Chondrocyte (in vitro differentiated cells): ENCODE measurements around the gene SLC9A7. TPM values are rescaled to one million over a fixed set of nuclear protein-coding genes. Genes with fewer than 3 reads are reported as not detected.

Experiments used
- DNase-seq: peaks from one replicate; pipeline ENCODE4 v3.0.0; 2021; ENCODE audit warnings: mixed read lengths, low spot score
- H3K27ac Mint-ChIP-seq: one replicate; pipeline ENCODE4 v1.8.0; 2021; ENCODE audit warnings: mild to moderate bottlenecking, moderate library complexity, mixed read lengths; ENCODE audit not compliant: unreplicated experiment
- H3K27me3 Mint-ChIP-seq: 2 replicates; pipeline ENCODE4 v1.8.0; 2021; ENCODE audit warnings: low read depth, mixed read lengths
- H3K36me3 Mint-ChIP-seq: 2 replicates; pipeline ENCODE4 v1.8.0; 2021; ENCODE audit warnings: low read depth, mixed read lengths
- H3K4me1 Mint-ChIP-seq: 2 replicates; pipeline ENCODE4 v1.8.0; 2021; ENCODE audit warnings: low read depth, mild to moderate bottlenecking, mixed read lengths
- H3K4me3 Mint-ChIP-seq: one replicate; pipeline ENCODE4 v1.8.0; 2021; ENCODE audit warnings: mild to moderate bottlenecking, moderate library complexity, mixed read lengths; ENCODE audit not compliant: unreplicated experiment
- H3K9me3 Mint-ChIP-seq: 2 replicates; pipeline ENCODE4 v1.8.0; 2021; ENCODE audit warnings: low read depth, mixed read lengths
- total RNA-seq: library from RNA; stranded (reverse); gene quantifications from 3 replicates; pipeline ENCODE4 v1.2.1, GENCODE V29; 2021
- TF ChIP-seq, protein P1 (sequence below): fragments of 200-600 bp; sonication (generic); IDR thresholded peaks from 2 replicates; pipeline ENCODE4 v1.5.0; 2021; ENCODE audit warnings: antibody characterized with exemption, mild to moderate bottlenecking, moderate library complexity

Gene SLC9A7
- total RNA-seq, 1 donor from 2014 or later, result 6.1 TPM

DNA sequence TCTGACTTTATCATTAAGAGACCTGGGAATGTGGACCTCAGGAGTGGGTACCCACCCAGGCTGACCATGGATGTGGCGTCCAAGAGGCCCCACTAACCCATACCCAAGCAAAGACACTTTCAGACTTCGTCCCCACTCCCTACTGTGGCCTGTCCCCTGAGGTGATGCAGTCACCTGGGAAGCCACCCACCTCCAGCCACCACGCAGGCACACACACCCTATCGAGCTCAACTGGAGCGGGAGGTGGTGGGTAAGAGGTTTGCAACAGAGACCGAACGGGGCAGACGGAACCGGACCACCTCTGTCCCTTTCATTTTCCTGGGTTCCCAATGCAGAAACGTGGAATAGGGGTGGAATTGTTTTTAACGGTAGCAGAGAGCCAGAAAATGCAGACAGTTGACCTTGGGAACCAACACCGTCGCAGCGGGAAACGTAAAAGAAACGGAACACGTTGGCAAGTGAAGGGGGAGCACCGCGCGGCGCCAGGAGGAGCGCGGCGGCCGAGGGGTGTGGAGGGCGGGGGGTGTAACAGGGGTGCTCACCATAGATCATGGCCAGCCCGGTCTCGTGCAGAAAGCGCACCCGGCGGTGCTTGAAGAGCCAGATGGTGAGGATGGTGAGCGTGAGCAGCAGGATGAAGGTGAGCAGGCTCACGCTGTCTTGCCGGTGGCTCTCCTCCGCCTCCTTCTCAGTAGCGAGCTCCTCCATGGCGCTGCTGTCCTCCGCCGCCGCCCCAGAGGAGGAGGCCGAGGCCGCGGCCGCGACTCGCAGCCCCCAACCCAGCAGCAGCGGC lies 559 bp downstream of the SLC9A7 start:
- Mint-ChIP-seq H3K27me3 (no peaks in the 10 kb centered on the region), H3K4me1 (peaks cover 12% of the 10 kb centered on the region), H3K9me3 (peaks cover 11% of the 10 kb centered on the region), H3K4me3 (peak overlapping the region; percentile 75), H3K36me3 (no peaks in the 10 kb centered on the region), H3K27ac (no peak overlapping the region)
- TF ChIP-seq, protein P1, sequence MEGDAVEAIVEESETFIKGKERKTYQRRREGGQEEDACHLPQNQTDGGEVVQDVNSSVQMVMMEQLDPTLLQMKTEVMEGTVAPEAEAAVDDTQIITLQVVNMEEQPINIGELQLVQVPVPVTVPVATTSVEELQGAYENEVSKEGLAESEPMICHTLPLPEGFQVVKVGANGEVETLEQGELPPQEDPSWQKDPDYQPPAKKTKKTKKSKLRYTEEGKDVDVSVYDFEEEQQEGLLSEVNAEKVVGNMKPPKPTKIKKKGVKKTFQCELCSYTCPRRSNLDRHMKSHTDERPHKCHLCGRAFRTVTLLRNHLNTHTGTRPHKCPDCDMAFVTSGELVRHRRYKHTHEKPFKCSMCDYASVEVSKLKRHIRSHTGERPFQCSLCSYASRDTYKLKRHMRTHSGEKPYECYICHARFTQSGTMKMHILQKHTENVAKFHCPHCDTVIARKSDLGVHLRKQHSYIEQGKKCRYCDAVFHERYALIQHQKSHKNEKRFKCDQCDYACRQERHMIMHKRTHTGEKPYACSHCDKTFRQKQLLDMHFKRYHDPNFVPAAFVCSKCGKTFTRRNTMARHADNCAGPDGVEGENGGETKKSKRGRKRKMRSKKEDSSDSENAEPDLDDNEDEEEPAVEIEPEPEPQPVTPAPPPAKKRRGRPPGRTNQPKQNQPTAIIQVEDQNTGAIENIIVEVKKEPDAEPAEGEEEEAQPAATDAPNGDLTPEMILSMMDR, result no peak
- DNase-seq, result no peak

DNA sequence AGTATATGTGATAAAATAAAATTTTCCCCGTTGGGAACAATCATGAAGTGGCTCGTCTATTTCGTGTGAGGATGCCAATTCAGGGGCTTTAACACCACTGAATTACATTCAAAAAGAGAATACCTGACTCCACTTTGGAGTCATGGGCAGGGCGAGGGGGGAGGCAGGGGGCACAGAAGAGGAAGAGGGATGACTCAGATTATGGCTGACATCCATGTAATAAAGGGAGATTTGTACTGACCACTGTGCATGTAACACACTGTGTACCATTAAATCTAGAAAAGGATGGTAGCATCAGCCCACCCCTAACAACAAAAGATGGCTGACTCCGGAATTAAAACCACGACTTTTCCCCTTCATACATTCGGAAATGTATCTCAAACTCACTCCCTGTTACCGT lies 1.3 kb downstream of the SLC9A7 start:
- DNase-seq, result no peak
- H3K4me3 Mint-ChIP-seq, result peak overlapping the region; percentile 75
- H3K9me3 Mint-ChIP-seq, result peaks cover 6% of the 10 kb centered on the region
- H3K36me3 Mint-ChIP-seq, result no peaks in the 10 kb centered on the region
- TF ChIP-seq, protein P1, result no peak
- peaks cover 12% of the 10 kb centered on the region for H3K4me1 Mint-ChIP-seq
- no peaks in the 10 kb centered on the region for H3K27me3 Mint-ChIP-seq
- H3K27ac Mint-ChIP-seq, result no peak overlapping the region

DNA sequence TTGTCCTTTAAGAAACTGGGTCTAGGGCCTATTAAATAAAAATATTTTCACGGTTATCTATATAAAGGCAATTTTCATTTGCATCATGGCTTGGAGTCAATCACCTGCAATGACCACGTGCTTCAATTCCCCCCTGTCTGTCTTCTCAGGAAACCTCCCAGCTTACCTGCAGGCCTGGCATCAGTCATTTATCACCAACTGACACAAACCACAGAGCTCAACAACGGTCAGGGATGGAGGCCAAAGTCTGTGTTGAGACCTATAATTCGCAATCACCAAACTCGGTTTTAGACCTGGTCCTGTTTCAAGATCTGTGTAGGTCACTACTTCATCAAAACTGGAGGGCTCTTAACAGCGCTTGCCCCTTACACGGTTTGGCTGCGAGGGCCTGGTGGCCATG lies 1.9 kb downstream of the SLC9A7 start:
- Mint-ChIP-seq H3K27ac (no peak overlapping the region), H3K4me1 (peaks cover 12% of the 10 kb centered on the region), H3K9me3 (peaks cover 4% of the 10 kb centered on the region), H3K36me3 (no peaks in the 10 kb centered on the region), H3K27me3 (no peaks in the 10 kb centered on the region), H3K4me3 (no peak overlapping the region)
- no peak for DNase-seq
- TF ChIP-seq, protein P1, result no peak

DNA sequence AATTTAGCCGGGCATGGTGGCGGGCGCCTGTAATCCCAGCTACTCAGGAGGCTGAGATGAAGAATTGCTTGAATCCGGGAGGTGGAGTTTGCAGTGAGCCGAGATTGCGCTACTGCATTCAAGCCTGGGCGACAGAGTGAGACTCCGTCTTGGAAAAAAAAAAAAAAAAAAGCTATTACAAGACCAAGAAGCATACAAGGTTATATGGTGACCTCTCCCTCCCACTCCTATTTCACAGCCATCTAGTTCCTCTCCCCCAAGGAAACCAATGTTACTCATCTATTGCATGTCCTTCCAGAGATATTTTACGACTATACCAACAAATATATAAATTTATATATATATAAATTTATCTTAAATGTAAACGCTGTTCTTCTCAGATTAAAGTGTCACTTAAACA lies 3.2 kb downstream of the SLC9A7 start:
- no peak for DNase-seq
- Mint-ChIP-seq H3K9me3 (peaks cover 4% of the 10 kb centered on the region), H3K27me3 (no peaks in the 10 kb centered on the region), H3K36me3 (no peaks in the 10 kb centered on the region), H3K27ac (no peak overlapping the region), H3K4me3 (no peak overlapping the region), H3K4me1 (peaks cover 12% of the 10 kb centered on the region)
- TF ChIP-seq, protein P1, result no peak

DNA sequence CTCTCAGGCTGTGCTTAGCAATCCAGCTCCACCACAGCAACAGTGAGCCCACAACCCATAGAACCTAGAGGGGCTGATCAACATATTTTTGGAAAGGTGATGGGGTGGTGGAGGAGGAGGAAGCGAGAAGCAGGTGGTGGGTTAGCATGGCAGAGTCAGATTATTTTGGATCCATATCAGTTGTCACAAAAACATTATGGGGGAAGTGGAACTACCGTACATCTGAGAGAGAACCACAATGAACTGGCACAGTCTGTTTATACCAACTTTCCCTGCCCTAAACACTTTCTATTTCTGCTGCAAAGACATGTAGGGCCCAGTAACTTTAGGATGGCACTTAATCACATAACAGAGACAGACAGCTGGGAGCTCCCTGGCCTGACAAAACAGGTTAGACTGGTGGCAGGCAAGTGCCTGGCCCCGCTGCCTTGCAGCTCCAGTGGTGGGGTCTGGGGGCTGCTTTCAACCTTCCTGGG lies 4.3 kb downstream of the SLC9A7 start:
- peaks cover 10% of the 10 kb centered on the region for H3K4me1 Mint-ChIP-seq
- H3K9me3 Mint-ChIP-seq, result peaks cover 4% of the 10 kb centered on the region
- TF ChIP-seq, protein P1, result no peak
- no peak for DNase-seq
- H3K27me3 Mint-ChIP-seq, result no peaks in the 10 kb centered on the region
- no peaks in the 10 kb centered on the region for H3K36me3 Mint-ChIP-seq
- no peak overlapping the region for H3K4me3 Mint-ChIP-seq
- H3K27ac Mint-ChIP-seq, result no peak overlapping the region
